ENCODE results near the gene RIMKLA. TPM values are rescaled to one million over a fixed set of nuclear protein-coding genes. Genes with fewer than 3 reads are reported as not detected.

The RIMKLA gene
- total and polyA plus RNA-seq, 2 donors (not counting 1 experiment from before 2014, with no cell fraction given): 0.01 TPM; not detected in 1

DNA sequence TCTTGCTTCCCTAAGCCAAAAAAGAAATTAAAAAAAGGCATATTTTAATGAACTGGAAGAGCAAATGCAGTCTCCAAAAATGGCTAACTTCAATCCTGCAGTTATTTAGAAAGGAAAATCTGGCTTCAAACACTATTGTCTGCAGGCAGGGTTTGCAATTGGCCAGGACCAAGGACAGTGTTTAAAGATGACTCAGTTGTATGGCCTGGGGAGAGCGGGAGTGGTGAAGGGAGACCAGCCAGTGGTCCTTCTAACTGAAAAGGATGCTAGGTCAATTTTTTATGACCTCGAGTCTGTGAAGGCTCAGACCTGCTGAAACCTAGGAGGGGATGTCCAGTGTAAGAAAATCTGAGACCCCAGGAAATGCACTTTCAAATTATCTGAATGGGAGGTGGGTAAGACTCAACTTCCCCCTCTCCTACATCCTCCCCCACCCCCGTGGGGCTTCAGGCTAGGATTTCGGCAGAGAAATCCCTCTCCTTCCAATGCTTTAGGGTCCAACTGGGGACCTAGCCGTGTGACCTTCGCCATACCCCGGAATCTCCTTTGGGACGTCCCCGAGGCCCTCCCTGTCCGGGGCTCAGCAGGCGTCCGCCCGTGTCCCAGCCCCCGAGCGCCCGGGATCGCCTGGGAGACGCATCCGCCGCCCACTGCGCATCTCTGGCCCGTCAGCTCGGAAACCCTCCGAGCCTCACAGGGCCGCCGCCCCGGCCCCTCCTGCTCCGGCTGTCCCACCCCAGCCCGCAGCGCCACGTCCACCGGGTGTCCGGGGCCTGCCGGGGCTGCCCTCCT is 602 bp upstream of the RIMKLA start:
- Histone ChIP-seq H3K4me2 (replicated peaks; ENCODE audit: low read depth, low read length, poor library complexity, severe bottlenecking) (peak overlapping the region; percentile 83), H2AFZ (ENCODE audit: insufficient read depth, low read depth, low read length, poor library complexity, severe bottlenecking) (peak overlapping the region; percentile 72), H3K4me3 (ENCODE audit: control extremely low read depth in 1 of 5, extremely low read depth in 1 of 5, insufficient read depth in 1 of 5, low read depth in 2 of 5, low read length in 4 of 5) (peak overlapping the region in 4 of 5 experiments; percentile 11 to 54 (median 42)), H3K79me2 (ENCODE audit: control insufficient read depth, insufficient read depth, low read length) (no peaks in the 10 kb centered on the region), H4K20me1 (ENCODE audit: control insufficient read depth, insufficient read depth, low read length, poor library complexity, severe bottlenecking) (no peaks in the 10 kb centered on the region), H3K27me3 (replicated peaks in 1 of 4; ENCODE audit: control extremely low read depth in 1 of 4, control insufficient read depth in 3 of 4, insufficient read depth in 4 of 4, low read length in 3 of 4) (peaks cover 0 to 32% (median 25%) of the 10 kb centered on the region in 4 experiments), H3K36me3 (replicated peaks in 1 of 2; ENCODE audit: control extremely low read depth in 1 of 2, control insufficient read depth in 1 of 2, extremely low read depth in 1 of 2, insufficient read depth in 2 of 2, low read length in 1 of 2) (no peaks in the 10 kb centered on the region), H3K9me3 (ENCODE audit: control extremely low read depth in 1 of 3, control insufficient read depth in 2 of 3, insufficient read depth in 1 of 3, low read length in 2 of 3) (no peaks in the 10 kb centered on the region), H3K27ac (ENCODE audit: low read length in 2 of 2) (no peak overlapping the region), H3K9ac (ENCODE audit: low read length) (peak overlapping the region; percentile 49), H3K4me1 (ENCODE audit: control insufficient read depth in 2 of 2, insufficient read depth in 2 of 2, low read length in 2 of 2) (peaks cover 9 to 14% of the 10 kb centered on the region in 2 donors)
- Mint-ChIP-seq H3K9me3 (ENCODE audit: insufficient read depth) (no peaks in the 10 kb centered on the region), H3K4me1 (peaks cover 11% of the 10 kb centered on the region), H3K27ac (no peak overlapping the region), H3K27me3 (peaks cover 53% of the 10 kb centered on the region), H3K4me3 (peak overlapping the region; percentile 84)
- POLR2A ChIA-PET: no interaction called here
- peak; percentile 55 for ATAC-seq (ENCODE audit: low read depth)
- DNase-seq: no peak
- TF ChIP-seq EZH2 (IDR thresholded peaks at IDR 0.05; ENCODE audit: borderline replicate concordance, insufficient read depth, low read depth, low read length, poor library complexity, severe bottlenecking): no peak
- TF ChIP-seq, protein P1, sequence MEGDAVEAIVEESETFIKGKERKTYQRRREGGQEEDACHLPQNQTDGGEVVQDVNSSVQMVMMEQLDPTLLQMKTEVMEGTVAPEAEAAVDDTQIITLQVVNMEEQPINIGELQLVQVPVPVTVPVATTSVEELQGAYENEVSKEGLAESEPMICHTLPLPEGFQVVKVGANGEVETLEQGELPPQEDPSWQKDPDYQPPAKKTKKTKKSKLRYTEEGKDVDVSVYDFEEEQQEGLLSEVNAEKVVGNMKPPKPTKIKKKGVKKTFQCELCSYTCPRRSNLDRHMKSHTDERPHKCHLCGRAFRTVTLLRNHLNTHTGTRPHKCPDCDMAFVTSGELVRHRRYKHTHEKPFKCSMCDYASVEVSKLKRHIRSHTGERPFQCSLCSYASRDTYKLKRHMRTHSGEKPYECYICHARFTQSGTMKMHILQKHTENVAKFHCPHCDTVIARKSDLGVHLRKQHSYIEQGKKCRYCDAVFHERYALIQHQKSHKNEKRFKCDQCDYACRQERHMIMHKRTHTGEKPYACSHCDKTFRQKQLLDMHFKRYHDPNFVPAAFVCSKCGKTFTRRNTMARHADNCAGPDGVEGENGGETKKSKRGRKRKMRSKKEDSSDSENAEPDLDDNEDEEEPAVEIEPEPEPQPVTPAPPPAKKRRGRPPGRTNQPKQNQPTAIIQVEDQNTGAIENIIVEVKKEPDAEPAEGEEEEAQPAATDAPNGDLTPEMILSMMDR (IDR thresholded peaks at IDR 0.05): no peak
- CTCF ChIA-PET: no interaction called here
- intact Hi-C loops (cut with micrococcal nuclease): no loop called here
- WGBS (ENCODE audit: insufficient coverage): 2% methylated on average over 34 of the region's 34 CpGs

DNA sequence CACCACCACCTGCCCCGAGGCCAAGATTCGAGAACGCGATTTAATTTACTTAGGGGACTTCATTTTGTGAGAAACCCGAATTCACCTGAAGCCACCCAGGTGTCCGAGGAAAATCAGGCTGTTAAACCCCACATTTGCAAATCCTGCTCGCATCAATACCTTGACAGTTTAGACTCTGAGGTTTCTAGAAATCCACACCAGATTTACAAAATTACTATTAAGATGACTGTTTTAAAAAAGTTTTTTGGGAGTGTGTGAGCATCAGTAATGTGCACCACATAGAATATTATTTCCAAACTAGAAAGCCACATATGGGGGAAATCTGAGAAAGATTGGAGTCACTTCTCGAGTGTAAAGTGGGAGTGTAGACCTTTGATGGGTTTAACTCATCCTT is 685 bp downstream of the RIMKLA start:
- no peaks in the 10 kb centered on the region for H3K36me3 ChIP-seq (replicated peaks in 1 of 2; ENCODE audit: control extremely low read depth in 1 of 2, control insufficient read depth in 1 of 2, extremely low read depth in 1 of 2, insufficient read depth in 2 of 2, low read length in 1 of 2)
- Mint-ChIP-seq H3K4me3 (peak overlapping the region; percentile 76), H3K27me3 (peaks cover 57% of the 10 kb centered on the region), H3K27ac (no peak overlapping the region), H3K4me1 (peaks cover 11% of the 10 kb centered on the region), H3K9me3 (ENCODE audit: insufficient read depth) (no peaks in the 10 kb centered on the region)
- peak overlapping the region; percentile 54 for H3K9ac ChIP-seq (ENCODE audit: low read length)
- H3K4me3 ChIP-seq (ENCODE audit: control extremely low read depth in 1 of 5, extremely low read depth in 1 of 5, insufficient read depth in 1 of 5, low read depth in 2 of 5, low read length in 4 of 5): peak overlapping the region in 3 of 5 experiments; percentile 39 to 54 (median 48)
- WGBS (ENCODE audit: insufficient coverage): 11% methylated on average over 6 of the region's 8 CpGs
- H2AFZ ChIP-seq (ENCODE audit: insufficient read depth, low read depth, low read length, poor library complexity, severe bottlenecking): peak overlapping the region; percentile 72
- ATAC-seq (ENCODE audit: low read depth) (no peak), DNase-seq (no peak)
- peaks cover 9 to 14% of the 10 kb centered on the region in 2 donors for H3K4me1 ChIP-seq (ENCODE audit: control insufficient read depth in 2 of 2, insufficient read depth in 2 of 2, low read length in 2 of 2)
- H3K9me3 ChIP-seq (ENCODE audit: control extremely low read depth in 1 of 3, control insufficient read depth in 2 of 3, insufficient read depth in 1 of 3, low read length in 2 of 3): no peaks in the 10 kb centered on the region
- no peaks in the 10 kb centered on the region for H3K79me2 ChIP-seq (ENCODE audit: control insufficient read depth, insufficient read depth, low read length)
- H3K4me2 ChIP-seq (replicated peaks; ENCODE audit: low read depth, low read length, poor library complexity, severe bottlenecking): peak overlapping the region; percentile 83
- H3K27me3 ChIP-seq (replicated peaks in 1 of 4; ENCODE audit: control extremely low read depth in 1 of 4, control insufficient read depth in 3 of 4, insufficient read depth in 4 of 4, low read length in 3 of 4): peaks cover 0 to 34% (median 26%) of the 10 kb centered on the region in 4 experiments
- H4K20me1 ChIP-seq (ENCODE audit: control insufficient read depth, insufficient read depth, low read length, poor library complexity, severe bottlenecking): no peaks in the 10 kb centered on the region
- POLR2A ChIA-PET: no interaction called here
- H3K27ac ChIP-seq (ENCODE audit: low read length in 2 of 2): no peak overlapping the region
- intact Hi-C loops (cut with micrococcal nuclease): no loop called here
- TF ChIP-seq, protein P1 (IDR thresholded peaks at IDR 0.05): no peak
- no peak for TF ChIP-seq EZH2 (IDR thresholded peaks at IDR 0.05; ENCODE audit: borderline replicate concordance, insufficient read depth, low read depth, low read length, poor library complexity, severe bottlenecking)
- CTCF ChIA-PET: no interaction called here
